Fibroblast of lung (primary cell): ENCODE results near the gene SCAMP3. TPM values are rescaled to one million over a fixed set of nuclear protein-coding genes. Genes with fewer than 3 reads are reported as not detected.

Source experiments
- DNase-seq, 2 donors: peaks; one replicate each; pipeline versions ENCODE4 v3.0.0 to v3.0.0-alpha.2; 2010; ENCODE audit warnings: low read depth in 2 of 2
- H2AFZ ChIP-seq: 2 replicates; pipeline ENCODE4 v1.5.1; 2012; ENCODE audit warnings: low read length, control low read depth, inconsistent platforms
- H3K27ac ChIP-seq: 2 replicates; pipeline ENCODE4 v1.5.1; 2011; ENCODE audit warnings: low read length, control low read depth; ENCODE audit not compliant: insufficient read depth
- H3K27me3 ChIP-seq: 2 replicates; pipeline ENCODE4 v1.5.1; 2011; ENCODE audit warnings: mild to moderate bottlenecking, low read length; ENCODE audit not compliant: control insufficient read depth, insufficient read depth
- H3K36me3 ChIP-seq: 2 replicates; pipeline ENCODE4 v1.5.1; 2011; ENCODE audit warnings: low read length; ENCODE audit not compliant: control insufficient read depth, insufficient read depth
- H3K4me1 ChIP-seq: 2 replicates; pipeline ENCODE4 v1.5.1; 2011; ENCODE audit warnings: low read length; ENCODE audit not compliant: control insufficient read depth, insufficient read depth; ENCODE audit errors: extremely low read depth
- H3K4me2 ChIP-seq: 2 replicates; pipeline ENCODE4 v1.5.1; 2011; ENCODE audit warnings: low read length, control low read depth; ENCODE audit not compliant: insufficient read depth; ENCODE audit errors: extremely low read depth
- H3K4me3 ChIP-seq, 4 experiments: fragments of 200-600 bp in 1 of 4; sonication (generic) in 1 of 4; replicated peaks in 1 of 4; 2 replicates each; pipeline ENCODE4 v1.5.1; 2011 to 2016; ENCODE audit warnings: low read length in 4 of 4, low read depth in 3 of 4, mild to moderate bottlenecking in 3 of 4, control low read depth in 2 of 4, inconsistent platforms in 1 of 4, mixed read lengths in 1 of 4; ENCODE audit not compliant: insufficient read depth in 1 of 4; ENCODE audit errors: control extremely low read depth in 1 of 4
- H3K79me2 ChIP-seq: 2 replicates; pipeline ENCODE4 v1.5.1; 2012; ENCODE audit warnings: mild to moderate bottlenecking, low read length, inconsistent platforms; ENCODE audit not compliant: control insufficient read depth, insufficient read depth
- H3K9ac ChIP-seq: 2 replicates; pipeline ENCODE4 v1.5.1; 2011; ENCODE audit warnings: mild to moderate bottlenecking, low read length, control low read depth; ENCODE audit not compliant: insufficient read depth
- H3K9me3 ChIP-seq: 2 replicates; pipeline ENCODE4 v1.5.1; 2012; ENCODE audit warnings: low read depth, low read length; ENCODE audit not compliant: control insufficient read depth, insufficient read depth
- H4K20me1 ChIP-seq: 2 replicates; pipeline ENCODE4 v1.5.1; 2011; ENCODE audit warnings: low read length; ENCODE audit not compliant: control insufficient read depth, insufficient read depth; ENCODE audit errors: extremely low read depth
- CTCF ChIP-seq, 2 donors: IDR thresholded peaks in 1 of 2; conservative IDR thresholded peaks in 1 of 2; 1 replicate in 1 of 2; 2 replicates in 1 of 2; pipeline ENCODE4 v1.5.1; 2011 to 2012; ENCODE audit warnings: low read length in 2 of 2, control low read depth in 1 of 2, inconsistent platforms in 1 of 2, low read depth in 1 of 2, mild to moderate bottlenecking in 1 of 2
- EZH2 ChIP-seq: IDR thresholded peaks from 2 replicates; pipeline ENCODE4 v1.5.1; 2012; ENCODE audit warnings: low read length, control low read depth, mild to moderate bottlenecking; ENCODE audit errors: missing control alignments
- polyA plus RNA-seq, 2 donors: library from polyadenylated mRNA; depleted of rRNA in 1 of 2; stranded (reverse) in 1 of 2; unstranded in 1 of 2; fragments of >200 nt; gene quantifications; 2 replicates each; pipeline ENCODE4 v1.2.1, GENCODE V29; 2011 to 2012; ENCODE audit warnings: missing spikeins in 1 of 2
- total RNA-seq: library from RNA; depleted of rRNA; stranded (reverse); fragments of >200 nt; gene quantifications from 2 replicates; pipeline ENCODE4 v1.2.1, GENCODE V29; 2014

The SCAMP3 gene
- total and polyA plus RNA-seq, 2 donors (not counting 1 experiment from before 2014, with no cell fraction given), result 33.2 to 106 TPM

- DNase-seq, result no peak
- no peak overlapping the region for H3K4me2 ChIP-seq
- H3K9ac ChIP-seq, result no peak overlapping the region
- H3K27me3 ChIP-seq, result no peaks in the 10 kb centered on the region
- TF ChIP-seq CTCF (conservative IDR thresholded peaks at IDR 0.05 in 1 of 2, IDR thresholded peaks at IDR 0.05 in 1 of 2; ENCODE audit: low read depth in 1 of 2, low read length in 2 of 2) (no peak), EZH2 (no peak)
- no peak overlapping the region for H3K27ac ChIP-seq
- no peak overlapping the region for H2AFZ ChIP-seq
- H3K36me3 ChIP-seq, result peaks cover 28% of the 10 kb centered on the region
- no peaks in the 10 kb centered on the region for H3K9me3 ChIP-seq
- peaks cover 2% of the 10 kb centered on the region for H3K4me1 ChIP-seq
- no peaks in the 10 kb centered on the region for H4K20me1 ChIP-seq
- H3K4me3 ChIP-seq, result no peak overlapping the region
- H3K79me2 ChIP-seq, result peaks cover 25% of the 10 kb centered on the region
Measured at GRCh38 chr1:155269381-155269780, 7.2 kb upstream of the SCAMP3 start.

GRCh38 chr1:155268630-155269029 is 6.5 kb upstream of the SCAMP3 start:
- peaks cover 30% of the 10 kb centered on the region for H3K36me3 ChIP-seq
- no peak overlapping the region for H3K4me2 ChIP-seq
- H3K4me1 ChIP-seq, result no peaks in the 10 kb centered on the region
- DNase-seq, result no peak
- H3K9me3 ChIP-seq, result no peaks in the 10 kb centered on the region
- no peak overlapping the region for H3K27ac ChIP-seq
- TF ChIP-seq CTCF (conservative IDR thresholded peaks at IDR 0.05 in 1 of 2, IDR thresholded peaks at IDR 0.05 in 1 of 2; ENCODE audit: low read depth in 1 of 2, low read length in 2 of 2), result no peak
- TF ChIP-seq EZH2, result no peak
- no peak overlapping the region for H3K4me3 ChIP-seq
- no peak overlapping the region for H3K9ac ChIP-seq
- H4K20me1 ChIP-seq, result no peaks in the 10 kb centered on the region
- H3K27me3 ChIP-seq, result no peaks in the 10 kb centered on the region
- peaks cover 25% of the 10 kb centered on the region for H3K79me2 ChIP-seq
- no peak overlapping the region for H2AFZ ChIP-seq

GRCh38 chr1:155267373-155267772 is 5.2 kb upstream of the SCAMP3 start:
- peaks cover 33% of the 10 kb centered on the region for H3K36me3 ChIP-seq

More at GRCh38 chr1:155267373-155267772, 5.2 kb upstream of the SCAMP3 start:
- H3K79me2 ChIP-seq, result peaks cover 21% of the 10 kb centered on the region
- no peak overlapping the region for H2AFZ ChIP-seq
- TF ChIP-seq EZH2 (no peak), CTCF (conservative IDR thresholded peaks at IDR 0.05 in 1 of 2, IDR thresholded peaks at IDR 0.05 in 1 of 2; ENCODE audit: low read depth in 1 of 2, low read length in 2 of 2) (no peak)
- no peak for DNase-seq
- no peaks in the 10 kb centered on the region for H4K20me1 ChIP-seq
- H3K4me1 ChIP-seq, result no peaks in the 10 kb centered on the region
- H3K27ac ChIP-seq, result no peak overlapping the region
- H3K4me2 ChIP-seq, result no peak overlapping the region
- no peaks in the 10 kb centered on the region for H3K27me3 ChIP-seq
- no peaks in the 10 kb centered on the region for H3K9me3 ChIP-seq
- H3K4me3 ChIP-seq, result no peak overlapping the region
- H3K9ac ChIP-seq, result no peak overlapping the region
